ENCODE measurements around the gene DDAH1. TPM values are rescaled to one million over a fixed set of nuclear protein-coding genes. Genes with fewer than 3 reads are reported as not detected.
A peak's percentile ranks its signal among the peaks of the same experiment; 100 is the strongest.

Gene DDAH1
- total RNA-seq, 1 experiment from 2014 or later, result 22.8 TPM

DNA sequence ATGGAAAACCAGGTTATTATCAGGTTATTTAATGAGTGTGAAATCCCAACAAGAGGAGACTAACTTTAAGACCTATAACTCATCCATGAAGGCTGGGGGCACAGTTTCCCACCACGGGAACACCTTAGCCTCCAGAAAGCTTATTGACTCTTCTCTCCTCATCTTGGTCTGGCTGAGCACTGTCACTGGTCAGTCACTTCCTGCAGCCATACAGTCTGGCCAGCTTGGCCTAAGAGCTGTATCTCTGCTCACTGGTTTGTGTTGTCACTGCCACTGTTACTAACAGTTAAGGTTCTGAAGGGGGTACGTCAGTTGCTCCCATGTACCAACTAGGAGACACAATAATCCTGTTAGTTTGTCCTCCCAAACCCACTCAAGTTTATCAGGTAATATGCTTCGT, 16.7 kb upstream of the DDAH1 start:
- Mint-ChIP-seq H3K9me3 (no peaks in the 10 kb centered on the region), H3K27me3 (ENCODE audit: low read depth) (peaks cover 2% of the 10 kb centered on the region; the same call in 1 of the 2 replicates), H3K27ac (no peak overlapping the region), H3K4me1 (no peaks in the 10 kb centered on the region), H3K36me3 (no peaks in the 10 kb centered on the region), H3K4me3 (no peak overlapping the region)
- ATAC-seq (no peak), DNase-seq (ENCODE audit: low spot score) (no peak)
- no peak for TF ChIP-seq NFE2L1 (CRISPR knock-in tag; IDR thresholded peaks at IDR 0.05)
- no peak for TF ChIP-seq NR1H2 (CRISPR knock-in tag; IDR thresholded peaks at IDR 0.05)
- no peak for TF ChIP-seq CREB1 (CRISPR knock-in tag; IDR thresholded peaks at IDR 0.05)
- no peak for TF ChIP-seq HMGA2 (CRISPR knock-in tag; IDR thresholded peaks at IDR 0.05)
- TF ChIP-seq TEAD1 (CRISPR knock-in tag; IDR thresholded peaks at IDR 0.05), result no peak
- TF ChIP-seq TP53 (CRISPR knock-in tag; IDR thresholded peaks at IDR 0.05), result no peak
- TF ChIP-seq, protein P1, sequence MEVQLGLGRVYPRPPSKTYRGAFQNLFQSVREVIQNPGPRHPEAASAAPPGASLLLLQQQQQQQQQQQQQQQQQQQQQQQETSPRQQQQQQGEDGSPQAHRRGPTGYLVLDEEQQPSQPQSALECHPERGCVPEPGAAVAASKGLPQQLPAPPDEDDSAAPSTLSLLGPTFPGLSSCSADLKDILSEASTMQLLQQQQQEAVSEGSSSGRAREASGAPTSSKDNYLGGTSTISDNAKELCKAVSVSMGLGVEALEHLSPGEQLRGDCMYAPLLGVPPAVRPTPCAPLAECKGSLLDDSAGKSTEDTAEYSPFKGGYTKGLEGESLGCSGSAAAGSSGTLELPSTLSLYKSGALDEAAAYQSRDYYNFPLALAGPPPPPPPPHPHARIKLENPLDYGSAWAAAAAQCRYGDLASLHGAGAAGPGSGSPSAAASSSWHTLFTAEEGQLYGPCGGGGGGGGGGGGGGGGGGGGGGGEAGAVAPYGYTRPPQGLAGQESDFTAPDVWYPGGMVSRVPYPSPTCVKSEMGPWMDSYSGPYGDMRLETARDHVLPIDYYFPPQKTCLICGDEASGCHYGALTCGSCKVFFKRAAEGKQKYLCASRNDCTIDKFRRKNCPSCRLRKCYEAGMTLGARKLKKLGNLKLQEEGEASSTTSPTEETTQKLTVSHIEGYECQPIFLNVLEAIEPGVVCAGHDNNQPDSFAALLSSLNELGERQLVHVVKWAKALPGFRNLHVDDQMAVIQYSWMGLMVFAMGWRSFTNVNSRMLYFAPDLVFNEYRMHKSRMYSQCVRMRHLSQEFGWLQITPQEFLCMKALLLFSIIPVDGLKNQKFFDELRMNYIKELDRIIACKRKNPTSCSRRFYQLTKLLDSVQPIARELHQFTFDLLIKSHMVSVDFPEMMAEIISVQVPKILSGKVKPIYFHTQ (CRISPR knock-in tag; IDR thresholded peaks at IDR 0.05), result no peak
- ChIA-PET POLR2A (no interaction called here), CTCF (no interaction called here)

DNA sequence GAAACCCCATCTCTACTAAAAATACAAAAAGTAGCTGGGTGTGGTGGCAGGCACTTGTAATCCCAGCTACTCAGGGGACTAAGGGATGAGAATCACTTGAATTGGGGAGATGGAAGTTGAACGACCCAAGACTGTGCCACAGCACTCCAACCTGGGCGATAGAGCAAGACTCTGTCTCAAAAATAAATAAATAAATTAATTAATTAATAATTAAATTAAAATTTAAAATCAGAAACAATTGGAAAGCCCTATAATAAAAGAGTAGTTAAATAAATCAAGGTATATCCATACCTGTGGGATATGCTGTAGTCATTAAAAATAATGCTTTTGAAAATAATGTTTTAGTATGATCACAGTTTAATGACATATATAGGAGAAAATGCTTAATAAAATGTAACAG, 15.6 kb upstream of the DDAH1 start:
- Mint-ChIP-seq H3K9me3 (no peaks in the 10 kb centered on the region), H3K27ac (no peak overlapping the region), H3K4me1 (no peaks in the 10 kb centered on the region), H3K4me3 (no peak overlapping the region), H3K36me3 (no peaks in the 10 kb centered on the region), H3K27me3 (ENCODE audit: low read depth) (peaks cover 2% of the 10 kb centered on the region; the same call in 1 of the 2 replicates)
- CTCF ChIA-PET, result no interaction called here
- POLR2A ChIA-PET, result no interaction called here
- no peak for DNase-seq (ENCODE audit: low spot score)
- peak; percentile 91 for TF ChIP-seq HMGA2 (CRISPR knock-in tag; IDR thresholded peaks at IDR 0.05)
- no peak for TF ChIP-seq CREB1 (CRISPR knock-in tag; IDR thresholded peaks at IDR 0.05)
- ATAC-seq, result no peak

DNA sequence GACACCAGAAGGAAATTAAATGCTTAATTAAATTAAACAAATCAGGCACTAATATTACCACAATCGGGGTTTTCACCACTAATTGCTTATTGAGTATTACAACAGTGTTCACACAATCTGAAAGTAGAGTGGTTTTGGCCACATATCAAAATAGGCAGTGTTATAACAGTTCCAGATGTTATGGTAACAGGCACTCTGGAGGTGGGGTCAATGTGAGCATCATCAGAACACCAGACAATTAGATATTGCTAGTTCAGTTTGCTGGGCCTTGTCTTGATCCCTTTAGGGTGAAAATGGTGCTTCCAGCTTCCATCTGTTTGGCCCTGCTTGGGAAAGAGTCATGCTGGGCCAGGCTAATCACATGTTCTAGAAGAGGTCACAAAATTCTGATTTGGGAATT, 14.5 kb upstream of the DDAH1 start:
- no peak overlapping the region for H3K27ac Mint-ChIP-seq
- no peak overlapping the region for H3K4me3 Mint-ChIP-seq
- no peaks in the 10 kb centered on the region for H3K36me3 Mint-ChIP-seq
- H3K9me3 Mint-ChIP-seq, result no peaks in the 10 kb centered on the region
- ATAC-seq (no peak), DNase-seq (ENCODE audit: low spot score) (no peak)
- CTCF ChIA-PET, result no interaction called here
- H3K4me1 Mint-ChIP-seq, result no peaks in the 10 kb centered on the region
- H3K27me3 Mint-ChIP-seq (ENCODE audit: low read depth), result peaks cover 2% of the 10 kb centered on the region; the same call in 1 of the 2 replicates
- POLR2A ChIA-PET, result no interaction called here
- no peak for TF ChIP-seq MXD4 (CRISPR knock-in tag; IDR thresholded peaks at IDR 0.05; ENCODE audit: borderline replicate concordance)
- TF ChIP-seq FOXP1 (CRISPR knock-in tag; IDR thresholded peaks at IDR 0.05; ENCODE audit: borderline replicate concordance), result no peak
- TF ChIP-seq KAT7 (CRISPR knock-in tag; IDR thresholded peaks at IDR 0.05; ENCODE audit: borderline replicate concordance), result no peak
- TF ChIP-seq ZBTB43 (CRISPR knock-in tag; IDR thresholded peaks at IDR 0.05), result no peak
- TF ChIP-seq OVOL2 (CRISPR knock-in tag; IDR thresholded peaks at IDR 0.05; ENCODE audit: borderline replicate concordance), result no peak
- TF ChIP-seq ELF4 (CRISPR knock-in tag; IDR thresholded peaks at IDR 0.05; ENCODE audit: low read depth), result no peak
- TF ChIP-seq RELA (CRISPR knock-in tag; IDR thresholded peaks at IDR 0.05; ENCODE audit: borderline replicate concordance), result no peak
- no peak for TF ChIP-seq NFE2L1 (CRISPR knock-in tag; IDR thresholded peaks at IDR 0.05)
- no peak for TF ChIP-seq ATF6 (CRISPR knock-in tag; IDR thresholded peaks at IDR 0.05)
- TF ChIP-seq, protein P2, sequence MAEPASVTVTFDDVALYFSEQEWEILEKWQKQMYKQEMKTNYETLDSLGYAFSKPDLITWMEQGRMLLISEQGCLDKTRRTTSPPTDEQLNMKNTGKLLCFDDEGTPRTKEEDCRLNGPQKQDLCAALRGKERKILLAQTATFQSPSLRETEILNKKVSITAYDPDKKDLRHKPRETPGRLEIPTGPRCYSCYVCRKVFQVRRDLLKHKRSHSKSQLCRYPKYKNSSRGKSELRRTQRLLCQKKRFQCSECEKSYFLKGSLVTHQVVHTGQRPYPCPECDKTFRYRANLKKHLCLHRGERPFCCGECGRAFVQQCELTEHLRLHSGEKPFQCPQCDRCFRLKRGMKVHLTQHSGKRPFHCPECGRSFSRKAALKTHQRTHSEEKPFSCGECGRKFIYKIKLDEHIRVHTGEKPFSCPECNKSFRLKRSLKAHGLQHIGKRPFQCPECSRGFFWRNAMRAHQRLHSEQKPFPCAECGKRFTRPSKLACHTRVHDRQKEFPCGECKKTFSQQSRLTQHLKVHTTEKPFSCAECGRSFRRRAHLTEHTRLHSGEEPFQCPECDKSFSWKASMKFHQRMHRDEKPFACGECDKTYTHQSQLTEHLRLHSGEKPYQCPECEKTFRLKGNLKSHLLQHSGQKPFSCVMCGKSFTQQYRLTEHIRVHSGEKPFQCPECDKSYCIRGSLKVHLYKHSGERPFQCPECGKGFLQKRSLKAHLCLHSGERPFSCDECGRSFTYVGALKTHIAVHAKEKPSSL (CRISPR knock-in tag; conservative IDR thresholded peaks at IDR 0.05), result no peak
- TF ChIP-seq ATF2 (CRISPR knock-in tag; IDR thresholded peaks at IDR 0.05; ENCODE audit: borderline replicate concordance, low read depth), result no peak
- no peak for TF ChIP-seq GABPB1 (CRISPR knock-in tag; IDR thresholded peaks at IDR 0.05)
- no peak for TF ChIP-seq ETV6 (CRISPR knock-in tag; IDR thresholded peaks at IDR 0.05)
- TF ChIP-seq, protein P3, sequence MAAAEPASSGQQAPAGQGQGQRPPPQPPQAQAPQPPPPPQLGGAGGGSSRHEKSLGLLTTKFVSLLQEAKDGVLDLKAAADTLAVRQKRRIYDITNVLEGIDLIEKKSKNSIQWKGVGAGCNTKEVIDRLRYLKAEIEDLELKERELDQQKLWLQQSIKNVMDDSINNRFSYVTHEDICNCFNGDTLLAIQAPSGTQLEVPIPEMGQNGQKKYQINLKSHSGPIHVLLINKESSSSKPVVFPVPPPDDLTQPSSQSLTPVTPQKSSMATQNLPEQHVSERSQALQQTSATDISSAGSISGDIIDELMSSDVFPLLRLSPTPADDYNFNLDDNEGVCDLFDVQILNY (CRISPR knock-in tag; IDR thresholded peaks at IDR 0.05), result no peak
- TF ChIP-seq SP1 (CRISPR knock-in tag; conservative IDR thresholded peaks at IDR 0.05), result no peak

Data from WTC11 (cell line).